H1 (cell line): ENCODE measurements around the gene TPBG.

Source experiments
- CBX8 ChIP-seq: fragments of 300-800, 300-1000 bp; sonication (generic); IDR thresholded peaks from 2 replicates; pipeline ENCODE4 v1.7.1; 2016; ENCODE audit warnings: low read depth, low read length, borderline replicate concordance
- CTCF ChIP-seq, 3 experiments: IDR thresholded peaks; 1 replicate in 2 of 3; 2 replicates in 1 of 3; pipeline versions ENCODE4 v1.5.1 to v1.6.1; 2011; ENCODE audit warnings: low read length in 3 of 3, mild to moderate bottlenecking in 3 of 3, inconsistent platforms in 2 of 3, low read depth in 1 of 3, moderate library complexity in 1 of 3; ENCODE audit not compliant: insufficient read depth in 1 of 3; ENCODE audit errors: control extremely low read depth in 1 of 3
- GABPA ChIP-seq: IDR thresholded peaks from 2 replicates; pipeline ENCODE4 v1.6.1; 2011; ENCODE audit warnings: mild to moderate bottlenecking, low read length, moderate library complexity, borderline replicate concordance; ENCODE audit not compliant: insufficient read depth
- JUND ChIP-seq: IDR thresholded peaks from 2 replicates; pipeline ENCODE4 v1.6.1; 2011; ENCODE audit warnings: mild to moderate bottlenecking, improper control_type of control experiment, low read length
- NRF1 ChIP-seq: IDR thresholded peaks from 2 replicates; pipeline ENCODE4 v1.6.1; 2011; ENCODE audit warnings: mild to moderate bottlenecking, low read depth, low read length, improper control_type of control experiment
- TEAD4 ChIP-seq: IDR thresholded peaks from 2 replicates; pipeline ENCODE4 v1.6.1; 2012; ENCODE audit warnings: low read depth, low read length, inconsistent platforms, mixed read lengths

- TF ChIP-seq GABPA: no peak
- TF ChIP-seq NRF1: no peak
- TF ChIP-seq CBX8: no peak
- no peak for TF ChIP-seq TEAD4
- no peak for TF ChIP-seq JUND
- no peak for TF ChIP-seq CTCF (IDR thresholded peaks at IDR 0.05; ENCODE audit: control extremely low read depth in 1 of 3, insufficient read depth in 1 of 3, low read depth in 1 of 3, low read length in 3 of 3)
These were observed 52.2 kb downstream of the TPBG start for GRCh38 chr6:82415820-82416219.
